GM19395 (cell line): ENCODE results near the gene PRSS33.

Experiments
- ATAC-seq: cut with Tn5 transposase; IDR thresholded peaks from one replicate; pipeline ENCODE4 v1.9.1; 2021; ENCODE audit warnings: mild to moderate bottlenecking, moderate library complexity; ENCODE audit not compliant: unreplicated experiment

Gene PRSS33, protein sequence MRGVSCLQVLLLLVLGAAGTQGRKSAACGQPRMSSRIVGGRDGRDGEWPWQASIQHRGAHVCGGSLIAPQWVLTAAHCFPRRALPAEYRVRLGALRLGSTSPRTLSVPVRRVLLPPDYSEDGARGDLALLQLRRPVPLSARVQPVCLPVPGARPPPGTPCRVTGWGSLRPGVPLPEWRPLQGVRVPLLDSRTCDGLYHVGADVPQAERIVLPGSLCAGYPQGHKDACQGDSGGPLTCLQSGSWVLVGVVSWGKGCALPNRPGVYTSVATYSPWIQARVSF

DNA sequence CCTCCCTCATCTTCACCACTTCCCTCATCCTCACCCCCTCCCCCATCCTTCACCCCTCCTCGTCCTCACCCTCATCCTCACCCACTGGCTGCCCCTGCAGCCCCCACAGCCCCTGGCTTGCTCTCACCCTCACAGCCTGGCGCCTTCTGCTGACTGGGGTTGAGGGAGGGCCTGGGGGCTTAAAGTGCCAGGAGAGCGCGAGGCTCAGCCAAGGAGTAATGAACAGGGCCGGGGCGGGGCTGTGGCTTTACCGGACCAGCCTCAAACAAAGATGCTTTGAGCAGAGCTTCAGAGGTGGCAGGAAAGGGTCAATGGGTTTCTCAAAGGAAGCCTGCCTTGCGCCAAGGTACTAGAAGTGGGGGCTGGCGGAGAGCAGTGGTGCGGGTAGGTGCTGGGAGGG, at the start of gene PRSS33:
Gene PRSS33, minus strand, starts transcription at position 155 of the 400 bp plus-strand sequence. CDS start 1,013 bp downstream, outside the sequence.
- ATAC-seq = no peak

DNA sequence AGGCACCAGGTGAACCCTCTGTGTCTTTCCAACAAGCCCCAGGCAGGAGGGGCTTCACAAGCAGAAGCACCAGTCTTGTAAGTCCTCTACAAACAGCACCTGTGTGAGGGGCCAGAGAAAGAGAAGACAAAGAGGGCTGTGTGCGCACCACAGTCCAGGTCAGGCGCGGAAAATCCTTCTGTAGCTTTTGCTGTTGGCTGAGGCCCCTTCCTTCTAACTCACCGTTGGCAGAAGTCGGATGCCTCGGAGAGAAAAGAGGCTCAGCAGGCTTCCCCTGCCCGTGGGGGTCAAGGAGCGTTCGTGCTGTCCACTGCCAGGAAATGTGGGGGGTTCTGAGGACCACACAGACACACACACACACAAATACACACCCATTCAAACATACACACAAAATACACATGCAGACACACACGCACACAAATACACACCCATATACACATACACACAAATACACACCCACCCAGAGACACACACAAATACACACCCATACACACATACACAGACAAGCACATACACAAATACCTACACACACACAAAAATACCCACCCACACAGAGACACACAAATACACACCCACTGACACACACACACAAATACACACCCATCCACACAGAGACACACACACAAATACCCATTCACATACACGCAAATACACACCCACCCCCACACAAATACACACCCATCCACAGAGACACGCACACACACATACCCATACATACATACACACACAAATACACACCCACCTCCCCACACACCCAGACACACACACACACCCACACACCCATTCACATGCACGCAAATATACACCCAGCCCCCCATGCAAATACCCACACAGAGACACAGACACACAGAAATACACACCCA, 49.5 kb upstream of the PRSS33 start:
- ATAC-seq = no peak

DNA sequence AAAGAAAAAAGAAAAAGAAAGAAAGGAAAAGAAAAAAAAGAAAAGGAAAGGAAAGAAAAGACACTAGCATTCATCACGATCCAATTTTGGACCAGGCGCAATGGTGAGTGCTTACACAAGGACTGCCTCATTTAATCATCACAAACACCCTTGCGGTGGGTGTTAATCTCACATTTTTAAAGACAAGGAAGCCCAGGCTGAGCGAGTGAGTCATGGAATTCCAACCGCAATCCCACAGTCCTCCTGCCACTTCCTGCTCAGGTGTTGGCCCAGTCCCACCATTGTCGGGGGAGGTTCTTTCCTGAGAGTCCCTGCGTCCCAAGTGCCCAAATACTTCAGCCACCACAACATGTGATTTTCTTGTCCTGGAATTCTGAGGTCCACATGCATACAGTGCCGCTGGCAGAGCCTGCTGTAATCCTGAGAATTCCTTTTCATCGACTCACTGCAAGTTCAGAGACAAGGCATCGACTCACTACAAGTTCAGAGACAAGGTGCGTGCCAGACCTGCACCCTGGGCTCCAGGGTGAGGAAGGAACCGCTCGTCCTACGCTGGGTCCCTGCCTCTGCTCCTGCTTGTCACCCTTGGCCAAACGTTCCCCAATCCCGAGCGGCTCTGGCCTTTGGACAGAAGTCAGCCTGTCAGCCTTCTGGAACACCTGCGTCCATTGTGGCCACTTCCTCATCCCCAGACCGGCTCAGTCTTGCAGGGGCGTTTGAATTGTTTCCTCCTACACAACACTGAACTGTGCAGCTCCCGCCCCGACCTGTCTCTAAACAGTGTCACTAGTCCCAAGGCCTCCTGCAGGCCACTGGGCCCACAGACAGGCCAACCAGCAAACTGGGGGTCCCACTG, 48.5 kb upstream of the PRSS33 start:
- ATAC-seq = no peak

DNA sequence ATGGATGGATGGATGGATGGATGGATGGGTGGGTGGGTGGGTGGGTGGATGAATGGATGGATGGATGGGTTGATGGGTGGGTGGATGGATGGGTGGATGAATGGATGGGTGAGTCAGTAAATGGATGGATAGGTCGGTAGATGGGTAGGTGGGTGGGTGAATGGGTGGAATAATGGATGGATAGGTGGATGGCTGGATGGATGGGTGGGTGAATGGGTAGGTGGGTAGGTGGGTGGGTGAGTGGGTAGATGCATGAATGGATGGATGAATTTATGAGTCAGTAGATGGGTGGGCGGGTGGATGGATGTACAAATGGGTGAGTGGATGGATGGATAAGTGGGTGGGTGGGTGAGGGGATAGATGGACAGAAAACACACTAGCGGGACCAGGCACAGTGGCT, 47.6 kb upstream of the PRSS33 start:
- no peak for ATAC-seq

DNA sequence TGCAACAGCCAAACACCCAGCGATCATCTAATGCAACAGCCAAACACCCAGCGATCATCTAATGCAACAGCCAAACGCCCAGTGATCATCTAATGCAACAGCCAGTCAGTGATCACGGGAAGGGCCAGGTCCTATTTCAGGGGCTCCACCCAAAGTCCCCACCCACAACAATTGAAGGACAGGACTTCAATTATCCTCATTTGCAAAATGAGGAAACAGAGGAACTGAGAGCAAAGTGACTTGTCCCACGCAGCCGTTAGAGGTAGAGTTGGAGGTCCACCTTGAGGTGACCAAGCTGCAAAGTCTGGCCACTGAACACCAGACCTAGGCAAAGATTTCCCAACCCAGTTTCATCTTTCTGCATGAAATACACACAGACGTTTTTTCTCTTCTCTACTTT, 46.4 kb upstream of the PRSS33 start:
- no peak for ATAC-seq

DNA sequence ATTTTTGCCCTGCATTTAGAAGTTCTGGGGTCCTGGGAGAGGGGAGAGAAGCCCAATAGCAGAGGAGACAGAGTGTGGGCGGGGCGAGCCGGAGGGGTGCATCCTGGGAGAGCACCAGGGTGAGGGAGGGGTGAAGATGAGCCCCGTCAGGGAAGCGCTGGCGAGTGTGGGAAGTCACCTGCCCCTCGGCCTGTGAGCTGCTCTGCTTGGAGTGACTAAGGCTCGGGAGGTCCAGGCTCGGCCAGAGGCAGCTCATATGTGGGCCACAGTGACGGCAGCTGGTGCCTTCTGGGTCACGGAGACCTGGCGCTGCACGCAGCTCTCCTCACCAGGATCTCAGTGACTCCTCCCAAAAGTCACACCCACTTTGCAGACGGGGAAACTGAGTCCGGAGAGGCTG, 43.8 kb upstream of the PRSS33 start:
- no peak for ATAC-seq

DNA sequence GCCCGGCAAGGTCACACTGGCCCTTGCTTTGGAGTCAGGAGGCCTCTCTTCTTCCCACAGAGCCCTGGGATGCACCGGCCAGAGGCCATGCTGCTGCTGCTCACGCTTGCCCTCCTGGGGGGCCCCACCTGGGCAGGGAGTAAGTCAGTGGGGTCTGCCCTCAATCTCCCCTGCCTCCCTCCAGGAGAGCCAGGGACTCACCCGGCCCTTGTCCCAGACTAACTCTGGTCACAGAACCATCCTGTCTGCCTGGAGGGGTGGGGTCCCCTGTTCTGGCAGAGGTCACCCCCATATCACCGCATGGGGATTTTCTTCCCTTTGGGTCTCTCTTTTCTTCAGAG, 43.0 kb upstream of the PRSS33 start:
- ATAC-seq = no peak

DNA sequence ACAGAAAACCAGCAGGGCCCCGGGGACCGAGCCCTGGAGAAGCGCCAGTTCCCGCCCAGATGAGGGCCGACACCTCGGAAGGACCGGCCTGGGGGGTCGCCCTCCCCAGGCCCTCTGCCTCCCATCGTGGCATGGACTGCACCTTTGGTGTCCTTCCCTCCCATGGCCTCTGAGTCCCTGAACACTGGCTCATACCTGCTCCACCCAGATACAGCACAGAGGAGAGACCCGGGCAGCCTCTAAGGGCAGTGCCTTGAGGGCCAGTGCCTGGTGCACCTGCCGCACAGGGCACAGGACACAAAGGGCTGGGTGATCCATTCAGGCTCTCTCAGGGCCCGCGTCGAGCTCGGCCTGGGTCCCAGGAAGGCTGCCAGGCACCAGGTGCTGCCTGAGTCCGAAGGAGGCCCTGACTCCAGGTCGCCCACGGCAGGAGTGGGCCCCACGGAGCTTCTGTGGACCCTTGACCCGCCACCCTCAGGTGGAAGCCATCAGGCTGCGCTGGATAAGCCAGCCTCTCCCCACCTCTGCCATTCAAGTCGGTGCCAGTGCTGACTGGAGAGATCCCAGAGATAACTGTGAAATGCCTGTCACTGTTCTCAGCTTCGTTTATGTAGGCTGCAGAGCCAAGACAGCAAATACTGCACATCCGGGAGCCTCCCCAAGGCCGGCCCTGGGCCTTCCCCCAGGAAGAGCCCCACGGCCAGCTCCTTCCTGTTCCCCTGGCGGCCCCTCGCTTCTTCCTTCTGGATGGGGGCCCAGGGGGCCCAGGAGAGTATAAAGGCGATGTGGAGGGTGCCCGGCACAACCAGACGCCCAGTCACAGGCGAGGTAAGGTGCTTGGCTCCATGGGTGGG, 42.4 kb upstream of the PRSS33 start, which contains the start of gene ZG16B:
Gene ZG16B, plus strand, starts transcription at position 803 of the 854 bp plus-strand sequence. CDS start 139 bp downstream, outside the sequence.
- ATAC-seq = no peak

DNA sequence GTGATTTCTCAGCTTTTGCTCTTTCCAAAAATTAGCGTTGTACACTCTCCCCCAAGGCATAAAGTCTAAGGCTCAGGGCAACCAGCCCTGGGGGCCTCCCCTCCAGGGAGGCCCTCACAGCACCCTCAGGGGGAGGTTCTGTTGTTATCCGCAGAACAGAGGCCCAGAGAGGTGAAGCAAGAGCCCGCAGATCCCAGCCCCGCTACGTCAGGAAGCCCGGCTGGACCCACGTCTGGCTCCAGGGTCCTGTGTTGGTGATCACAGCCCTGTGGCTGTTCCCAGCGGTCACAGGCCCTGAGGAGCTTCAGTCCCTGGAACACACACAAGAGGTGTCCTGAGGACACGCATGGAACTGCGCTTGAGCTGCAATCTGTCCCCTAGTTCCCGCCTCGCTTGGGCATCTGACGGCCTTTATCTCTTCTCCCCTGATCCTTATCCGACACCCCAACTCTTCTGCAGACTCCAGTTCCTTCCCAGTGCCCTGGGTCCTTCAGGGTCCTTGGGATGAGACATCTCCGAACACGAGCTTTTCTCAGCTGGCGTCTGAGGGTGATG, 41.6 kb upstream of the PRSS33 start:
- no peak for ATAC-seq

DNA sequence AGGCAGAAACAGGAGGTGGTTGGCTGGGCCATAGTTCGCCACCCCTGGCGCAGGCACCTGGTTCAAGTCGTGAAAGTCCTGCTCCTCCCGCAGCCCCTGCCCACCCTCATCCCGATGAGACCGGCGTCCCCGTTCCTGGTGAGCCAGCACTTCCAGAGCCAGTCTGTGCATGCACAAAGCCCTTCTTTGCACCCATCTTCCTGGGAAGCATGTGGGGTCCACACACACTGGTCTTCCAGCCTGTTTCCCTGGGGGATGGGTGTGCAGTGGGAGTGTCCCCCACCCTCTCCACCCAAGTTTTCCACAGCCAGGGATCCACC, 41.1 kb upstream of the PRSS33 start:
- no peak for ATAC-seq

DNA sequence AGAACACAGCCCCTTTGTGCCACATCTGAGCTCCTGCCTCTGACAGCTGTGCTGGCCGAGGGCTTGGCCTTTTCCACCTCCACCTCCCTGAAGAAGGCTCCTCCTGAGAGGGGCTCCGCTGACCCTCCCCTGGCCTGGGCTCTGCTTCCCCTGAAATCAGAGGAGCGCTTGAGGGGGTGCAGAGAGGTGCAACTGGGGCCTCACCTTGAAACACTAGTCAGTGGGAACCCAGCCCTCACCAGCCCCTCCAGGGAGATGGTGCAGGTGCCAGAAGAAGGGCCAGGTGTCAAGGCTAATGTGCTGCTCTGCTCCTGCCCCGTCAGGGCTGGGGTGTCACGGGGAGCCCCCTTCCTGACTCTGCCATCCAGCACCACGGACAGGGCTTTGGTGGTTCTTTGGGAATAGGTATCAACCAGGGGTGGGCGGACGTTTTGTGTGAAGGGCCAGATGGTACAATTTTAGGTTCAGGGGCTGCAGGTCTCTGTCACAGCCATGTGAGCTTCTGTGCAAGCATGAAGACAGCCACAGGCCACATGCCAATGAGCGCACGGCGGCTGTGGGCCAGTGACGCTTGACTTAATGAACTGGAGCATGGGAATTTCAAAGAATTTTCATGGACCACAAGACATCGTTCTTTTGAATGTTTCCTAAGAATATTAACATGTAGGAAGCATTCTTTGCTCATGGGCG, 40.6 kb upstream of the PRSS33 start:
- ATAC-seq = no peak

DNA sequence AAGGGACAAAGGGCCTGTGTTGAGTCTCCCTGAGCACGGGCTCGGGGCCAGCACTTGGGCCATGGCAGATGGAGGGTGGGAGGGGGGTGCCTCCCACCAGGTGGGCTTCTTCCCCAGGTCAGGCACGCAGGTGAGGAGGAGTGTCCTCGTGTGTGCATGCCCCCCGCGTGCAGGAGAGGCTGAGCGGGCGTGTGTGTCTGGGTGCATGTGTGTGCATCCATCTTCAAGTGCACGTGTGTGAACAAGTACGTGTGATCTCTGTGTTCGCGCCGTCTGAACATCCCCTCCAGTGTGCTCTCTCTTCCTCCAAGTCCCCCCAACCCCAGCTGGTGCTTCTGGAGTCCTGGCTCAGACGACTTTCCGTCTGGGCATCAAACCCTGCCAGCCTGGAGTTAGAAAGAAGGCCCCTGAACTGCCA, 40.0 kb upstream of the PRSS33 start:
- ATAC-seq = no peak

DNA sequence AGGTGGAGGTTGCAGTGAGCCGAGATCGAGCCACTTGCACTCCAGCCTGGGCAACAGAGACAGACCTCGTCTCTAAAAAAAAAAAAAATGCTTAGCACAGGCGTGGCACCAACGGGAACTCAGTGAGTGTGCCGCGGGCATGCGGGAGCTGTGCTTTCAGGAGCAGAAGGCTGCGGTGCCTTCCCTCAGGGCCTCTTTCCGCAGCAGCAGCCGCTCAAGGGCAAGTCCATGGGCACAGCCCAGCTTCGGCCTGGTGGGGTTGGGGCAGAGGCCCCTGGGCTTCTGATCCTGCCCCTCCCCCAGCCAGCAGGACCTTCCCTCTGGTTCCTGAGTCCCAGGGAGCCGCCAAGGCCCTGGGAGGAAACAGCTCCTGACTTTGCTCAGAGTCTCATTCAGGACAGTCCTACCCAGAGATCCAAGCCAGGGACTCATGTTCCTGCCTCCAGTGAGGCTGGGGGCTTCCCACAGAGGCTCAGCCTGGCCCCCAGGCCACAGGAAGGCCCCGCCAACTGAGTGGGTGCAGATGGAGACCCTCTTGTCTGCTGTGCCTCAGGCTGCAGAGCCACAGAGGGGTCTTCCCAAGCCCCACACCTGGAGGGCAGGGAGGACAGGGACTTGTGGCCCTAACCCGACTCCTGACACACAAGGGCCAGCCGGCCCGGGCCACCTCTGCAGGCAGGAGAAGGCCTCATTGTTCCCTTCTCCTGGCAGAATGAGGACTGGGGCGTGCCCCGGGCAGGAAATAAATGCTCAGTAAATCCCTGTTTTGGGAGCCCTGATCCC, 39.4 kb upstream of the PRSS33 start:
- no peak for ATAC-seq

DNA sequence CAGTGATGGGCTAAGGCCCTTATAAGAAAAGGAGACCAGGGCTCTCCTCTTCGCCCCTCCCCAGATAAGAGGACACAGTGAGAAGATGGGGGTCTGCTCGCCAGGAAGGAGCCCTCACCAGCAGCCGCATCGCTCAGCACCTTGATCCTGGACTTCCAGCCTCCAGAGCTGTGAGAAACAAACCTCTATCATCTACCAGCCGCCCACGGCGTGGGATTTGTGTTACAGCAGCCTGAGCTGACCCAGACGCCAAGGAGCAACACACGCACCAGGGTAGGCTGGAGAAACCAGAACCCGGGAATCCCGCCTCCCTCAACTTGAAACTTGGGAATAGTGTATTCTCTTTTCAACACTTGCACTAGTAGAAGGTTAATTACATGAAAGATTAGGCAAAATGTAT, 38.5 kb upstream of the PRSS33 start:
- no peak for ATAC-seq

DNA sequence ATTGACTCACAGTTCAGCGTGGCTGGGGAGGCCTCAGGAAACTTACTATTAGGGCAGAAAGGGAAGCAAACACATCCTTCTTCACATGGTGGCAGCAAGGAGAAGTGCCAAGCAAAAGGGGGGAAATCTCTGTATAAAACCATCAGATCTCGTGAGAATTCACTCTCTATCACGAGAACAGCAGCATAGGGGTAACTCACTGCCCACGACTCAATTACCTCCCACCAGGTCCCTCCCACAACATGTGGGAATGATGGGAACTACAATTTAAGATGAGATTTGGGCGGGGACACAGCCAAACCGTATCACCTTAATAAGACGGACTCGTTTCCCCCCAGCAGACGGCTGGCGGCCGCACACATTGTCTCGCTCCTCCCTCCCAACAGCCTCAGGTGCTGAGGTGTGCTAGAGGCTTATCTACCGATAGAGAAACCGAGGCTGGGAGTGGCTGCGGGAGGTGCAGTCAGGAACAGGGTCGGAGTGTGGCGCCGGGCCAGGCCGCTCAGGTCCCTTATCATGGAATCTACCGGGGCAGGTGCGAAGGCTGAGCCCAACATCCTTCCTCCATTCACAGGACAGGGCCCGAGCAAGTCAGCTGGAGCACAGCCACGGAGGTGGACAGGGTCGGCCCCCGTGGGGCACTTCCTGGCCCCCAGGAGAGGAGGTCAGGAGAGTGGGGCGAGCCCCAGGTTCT, 37.8 kb upstream of the PRSS33 start:
- ATAC-seq = no peak

DNA sequence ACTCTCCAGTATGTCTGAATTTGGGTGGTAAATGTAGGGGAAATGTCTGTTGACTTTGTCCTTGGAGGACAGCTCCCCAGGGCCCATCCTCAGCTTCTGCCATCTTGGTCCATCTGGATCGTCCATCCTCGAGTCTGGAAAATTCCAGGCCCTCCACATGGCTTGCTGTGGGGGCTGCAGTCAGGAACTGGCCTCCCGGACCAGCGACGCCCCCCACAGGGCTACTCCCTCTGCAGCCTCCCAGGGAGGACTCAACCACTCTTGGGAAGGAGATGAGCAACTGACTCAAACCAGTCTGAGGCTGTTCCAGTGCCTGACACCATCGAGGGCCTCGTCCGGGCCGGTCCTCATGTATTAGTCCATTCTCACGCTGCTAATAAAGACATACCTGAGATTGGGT, 37.3 kb upstream of the PRSS33 start:
- no peak for ATAC-seq

DNA sequence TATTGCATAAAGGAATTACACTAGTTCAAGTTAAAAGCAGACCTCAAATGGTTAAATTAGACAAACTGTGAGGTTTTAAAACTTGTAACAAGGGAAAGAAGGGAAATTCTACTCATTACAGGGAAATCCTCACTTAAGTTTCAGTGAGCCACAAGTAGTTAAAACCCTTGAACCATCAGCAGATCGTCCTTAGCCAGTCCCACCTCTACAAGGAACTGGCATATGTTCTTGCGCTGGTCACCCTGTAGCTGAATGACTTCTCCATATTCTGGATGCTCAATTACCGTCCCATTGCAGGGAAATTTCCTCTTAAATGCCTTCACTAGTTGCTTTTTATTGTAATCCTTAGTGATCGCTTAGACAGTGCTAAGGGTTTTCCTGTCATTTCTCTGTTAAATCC, 35.1 kb upstream of the PRSS33 start:
- no peak for ATAC-seq

DNA sequence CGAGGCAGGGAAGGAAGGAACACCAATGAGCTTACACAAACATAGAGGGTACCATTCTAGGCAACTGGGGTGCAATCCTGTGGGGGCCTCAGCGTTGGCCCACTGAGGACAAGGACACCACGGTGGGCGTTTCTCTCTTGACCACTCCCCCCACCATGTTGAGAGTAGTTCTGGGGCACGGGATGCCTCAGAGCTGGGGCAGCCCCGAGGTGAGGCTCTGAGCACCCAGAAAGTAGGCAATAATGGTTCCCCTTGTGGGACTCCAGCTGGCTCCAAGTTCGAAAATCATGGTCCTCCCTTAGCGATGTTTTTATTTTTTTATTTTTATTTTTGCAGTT, 34.8 kb upstream of the PRSS33 start:
- ATAC-seq = no peak
